Upper lobe of left lung (tissue), 6 donors: Measurements from ENCODE around the gene BCAS1. TPM values are rescaled to one million over a fixed set of nuclear protein-coding genes. Genes with fewer than 3 reads are reported as not detected.
A peak's percentile ranks its signal among the peaks of the same experiment; 100 is the strongest.

Experiments used
- ATAC-seq, 2 donors: fragments of 200-7000 bp; cut with Tn5 transposase; one replicate each; pipeline ENCODE4 v1.9.1; 2022; ENCODE audit warnings: mild to moderate bottlenecking in 2 of 2, moderate library complexity in 2 of 2; ENCODE audit not compliant: low FRiP score in 2 of 2
- DNase-seq, 2 donors: peaks; one replicate each; pipeline ENCODE4 v3.0.0-alpha.2; 2019 to 2020
- H3K27ac ChIP-seq, 4 donors: fragments of 200-600 bp; sonication (generic); one replicate each; pipeline ENCODE4 v1.5.1; 2016 to 2019
- H3K27me3 ChIP-seq, 4 donors: fragments of 200-600 bp; sonication (generic); one replicate each; pipeline ENCODE4 v1.5.1; 2017 to 2019
- H3K36me3 ChIP-seq, 4 donors: fragments of 200-600 bp; sonication (generic); one replicate each; pipeline ENCODE4 v1.5.1; 2016 to 2019
- H3K4me1 ChIP-seq, 4 donors: fragments of 200-600 bp; sonication (generic); one replicate each; pipeline ENCODE4 v1.5.1; 2018 to 2019
- H3K4me3 ChIP-seq, 4 donors: fragments of 200-600 bp; sonication (generic); one replicate each; pipeline ENCODE4 v1.5.1; 2017 to 2019; ENCODE audit warnings: mild to moderate bottlenecking in 2 of 4, moderate library complexity in 1 of 4
- H3K9me3 ChIP-seq, 4 donors: fragments of 200-600 bp; sonication (generic); one replicate each; pipeline ENCODE4 v1.5.1; 2018 to 2019
- EP300 ChIP-seq, 4 donors: sonication (generic); formaldehyde crosslinking; IDR thresholded peaks; one replicate each; pipeline ENCODE4 v1.5.1; 2017; ENCODE audit warnings: antibody characterized with exemption in 4 of 4, control low read depth in 2 of 4
- POLR2A ChIP-seq, 4 donors: fragments of 450-650 bp; IDR thresholded peaks; one replicate each; pipeline ENCODE4 v1.5.1; 2016 to 2017; ENCODE audit warnings: antibody characterized with exemption in 4 of 4, mild to moderate bottlenecking in 2 of 4
- POLR2AphosphoS5 ChIP-seq, 2 donors: sonication (generic); formaldehyde crosslinking; IDR thresholded peaks; one replicate each; pipeline ENCODE4 v1.5.1; 2017; ENCODE audit warnings: antibody characterized with exemption in 2 of 2
- WGBS, 2 donors: methylation state at CpG; one replicate each; pipeline ENCODE4 v1.1.5; 2017 to 2018; 5-methylcytosine and 5-hydroxymethylcytosine counted together
- total RNA-seq, 6 donors: library from RNA; depleted of rRNA in 4 of 6; stranded (reverse); fragments of >200 nt in 4 of 6; gene quantifications; one replicate each; pipeline versions ENCODE4 v1.1.0 to v1.2.1, GENCODE V29; 2016 to 2021
- TF ChIP-seq, protein P1 (sequence below), 6 experiments: fragments of 450-650 bp in 4 of 6; fragments of 200-600 bp in 2 of 6; sonication (generic) in 2 of 6; IDR thresholded peaks; one replicate each; pipeline ENCODE4 v1.5.1; 2016 to 2019; ENCODE audit warnings: antibody characterized with exemption in 6 of 6
- donor health status: DM: no; HTN: no; CAD: no; lungs with moderate emphysema.
- donor health status: DM: no; HTN: yes; CAD: no; lungs with severe emphysema.

The BCAS1 gene
- total RNA-seq, 6 donors from 2014 or later: 0.74 to 11.2 (median 1.3) TPM

DNA sequence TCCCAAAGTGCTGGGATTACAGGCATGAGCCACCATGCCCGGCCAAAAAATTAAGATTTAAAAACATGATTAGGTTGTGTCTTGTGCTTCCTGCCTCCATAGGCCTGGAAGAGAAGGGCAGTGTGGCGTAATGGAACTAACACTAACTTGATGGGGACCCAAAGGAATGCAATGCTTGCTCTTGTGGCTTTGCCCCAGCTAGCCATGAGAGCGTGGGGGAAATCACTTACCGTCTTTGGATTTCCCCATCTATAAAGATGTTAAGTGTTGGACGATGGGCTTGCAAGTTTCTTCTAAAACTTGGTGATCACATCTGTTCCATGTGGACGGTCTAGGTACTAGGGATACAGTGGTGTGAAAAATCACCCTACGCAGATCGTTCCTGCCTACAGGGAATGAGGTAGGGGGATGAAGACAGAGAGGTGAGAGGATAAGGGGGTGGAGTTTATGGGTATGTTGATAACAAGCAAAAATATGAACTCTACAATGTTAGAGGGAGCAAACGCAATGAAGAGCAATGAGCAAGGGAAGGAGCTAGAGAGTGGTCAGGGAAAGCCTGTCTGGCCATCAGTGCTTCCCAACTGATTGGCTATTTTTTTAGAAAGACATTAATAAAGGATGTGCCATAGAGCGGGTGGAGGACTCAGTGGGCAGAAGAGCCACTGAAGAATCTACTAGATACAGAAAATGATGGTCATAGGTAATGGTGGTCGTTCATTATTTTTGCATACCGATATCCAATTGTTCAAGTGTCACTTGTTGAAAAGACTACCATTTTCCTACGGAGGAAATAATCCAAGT lies 165.2 kb downstream of the BCAS1 start:
- Histone ChIP-seq H3K4me1 (peaks cover 2 to 22% (median 12%) of the 10 kb centered on the region in 4 donors), H3K27ac (peak overlapping the region in 1 of 4 donors; percentile 8), H3K27me3 (no peaks in the 10 kb centered on the region), H3K9me3 (no peaks in the 10 kb centered on the region), H3K36me3 (no peaks in the 10 kb centered on the region), H3K4me3 (no peak overlapping the region)
- TF ChIP-seq POLR2AphosphoS5 (IDR thresholded peaks at IDR 0.05) (no peak), EP300 (IDR thresholded peaks at IDR 0.05) (no peak), POLR2A (IDR thresholded peaks at IDR 0.05) (no peak)
- TF ChIP-seq, protein P1, sequence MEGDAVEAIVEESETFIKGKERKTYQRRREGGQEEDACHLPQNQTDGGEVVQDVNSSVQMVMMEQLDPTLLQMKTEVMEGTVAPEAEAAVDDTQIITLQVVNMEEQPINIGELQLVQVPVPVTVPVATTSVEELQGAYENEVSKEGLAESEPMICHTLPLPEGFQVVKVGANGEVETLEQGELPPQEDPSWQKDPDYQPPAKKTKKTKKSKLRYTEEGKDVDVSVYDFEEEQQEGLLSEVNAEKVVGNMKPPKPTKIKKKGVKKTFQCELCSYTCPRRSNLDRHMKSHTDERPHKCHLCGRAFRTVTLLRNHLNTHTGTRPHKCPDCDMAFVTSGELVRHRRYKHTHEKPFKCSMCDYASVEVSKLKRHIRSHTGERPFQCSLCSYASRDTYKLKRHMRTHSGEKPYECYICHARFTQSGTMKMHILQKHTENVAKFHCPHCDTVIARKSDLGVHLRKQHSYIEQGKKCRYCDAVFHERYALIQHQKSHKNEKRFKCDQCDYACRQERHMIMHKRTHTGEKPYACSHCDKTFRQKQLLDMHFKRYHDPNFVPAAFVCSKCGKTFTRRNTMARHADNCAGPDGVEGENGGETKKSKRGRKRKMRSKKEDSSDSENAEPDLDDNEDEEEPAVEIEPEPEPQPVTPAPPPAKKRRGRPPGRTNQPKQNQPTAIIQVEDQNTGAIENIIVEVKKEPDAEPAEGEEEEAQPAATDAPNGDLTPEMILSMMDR (IDR thresholded peaks at IDR 0.05): no peak
- ATAC-seq (no peak), DNase-seq (no peak)
- 90 to 95% methylated on average over 13 of the region's 13 CpGs for WGBS, 2 donors

DNA sequence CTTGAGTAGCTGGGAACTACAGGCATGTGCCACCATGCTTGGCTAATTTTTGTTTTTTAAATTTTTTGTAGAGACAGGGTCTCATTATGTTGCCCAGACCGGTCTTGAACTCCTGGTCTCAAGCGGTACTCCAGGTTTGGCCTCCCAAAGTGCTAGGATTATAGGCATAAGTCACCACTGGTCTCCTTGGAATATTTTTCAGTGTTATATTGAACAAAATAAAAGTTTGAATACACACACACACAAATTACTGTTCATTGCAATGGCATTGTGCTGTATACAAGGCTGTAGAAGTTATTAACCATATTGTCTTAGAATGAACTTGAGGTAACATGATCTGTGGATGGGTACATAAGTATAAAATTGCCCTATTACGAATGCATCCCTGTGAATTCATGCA lies 166.1 kb downstream of the BCAS1 start:
- peaks cover 12 to 32% (median 19%) of the 10 kb centered on the region in 4 donors for H3K4me1 ChIP-seq
- no peak for TF ChIP-seq POLR2AphosphoS5 (IDR thresholded peaks at IDR 0.05)
- TF ChIP-seq POLR2A (IDR thresholded peaks at IDR 0.05): no peak
- TF ChIP-seq EP300 (IDR thresholded peaks at IDR 0.05): no peak
- TF ChIP-seq, protein P1 (IDR thresholded peaks at IDR 0.05): no peak
- ATAC-seq: no peak
- WGBS, 2 donors: 90 to 94% methylated on average over 3 of the region's 3 CpGs
- H3K27ac ChIP-seq: peak overlapping the region in 1 of 4 donors; percentile 68
- H3K9me3 ChIP-seq: no peaks in the 10 kb centered on the region
- no peak overlapping the region for H3K4me3 ChIP-seq
- no peaks in the 10 kb centered on the region for H3K36me3 ChIP-seq
- no peak for DNase-seq
- no peaks in the 10 kb centered on the region for H3K27me3 ChIP-seq

DNA sequence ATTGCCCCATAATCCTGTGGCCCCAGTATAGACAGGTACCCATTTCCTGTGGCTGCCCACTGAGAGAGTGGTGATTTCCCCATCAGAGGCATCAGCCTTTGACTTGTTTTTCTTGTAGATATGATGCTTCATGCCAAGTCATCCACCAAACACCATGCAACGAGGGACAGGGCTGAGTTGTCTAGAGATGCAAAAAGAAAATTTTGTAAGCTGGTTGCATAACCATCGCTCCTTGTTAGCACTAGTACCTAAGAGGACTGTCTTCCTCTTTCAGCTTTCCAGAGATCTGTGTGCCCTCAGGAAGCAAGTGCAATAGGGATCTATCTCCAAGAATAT lies 166.8 kb downstream of the BCAS1 start:
- Histone ChIP-seq H3K4me1 (peaks cover 14 to 35% (median 19%) of the 10 kb centered on the region in 4 donors), H3K4me3 (no peak overlapping the region), H3K27ac (peak overlapping the region in 3 of 4 donors; percentile 43 to 68 (median 43)), H3K27me3 (no peaks in the 10 kb centered on the region), H3K36me3 (no peaks in the 10 kb centered on the region), H3K9me3 (no peaks in the 10 kb centered on the region)
- ATAC-seq: peak in 1 of 2 donors; percentile 23
- WGBS, 2 donors: 56 to 70% methylated on average over 2 of the region's 2 CpGs
- TF ChIP-seq POLR2AphosphoS5 (IDR thresholded peaks at IDR 0.05) (peak; percentile 19 to 32), EP300 (IDR thresholded peaks at IDR 0.05) (no peak)
- DNase-seq: peak in 1 of 2 donors; percentile 67

DNA sequence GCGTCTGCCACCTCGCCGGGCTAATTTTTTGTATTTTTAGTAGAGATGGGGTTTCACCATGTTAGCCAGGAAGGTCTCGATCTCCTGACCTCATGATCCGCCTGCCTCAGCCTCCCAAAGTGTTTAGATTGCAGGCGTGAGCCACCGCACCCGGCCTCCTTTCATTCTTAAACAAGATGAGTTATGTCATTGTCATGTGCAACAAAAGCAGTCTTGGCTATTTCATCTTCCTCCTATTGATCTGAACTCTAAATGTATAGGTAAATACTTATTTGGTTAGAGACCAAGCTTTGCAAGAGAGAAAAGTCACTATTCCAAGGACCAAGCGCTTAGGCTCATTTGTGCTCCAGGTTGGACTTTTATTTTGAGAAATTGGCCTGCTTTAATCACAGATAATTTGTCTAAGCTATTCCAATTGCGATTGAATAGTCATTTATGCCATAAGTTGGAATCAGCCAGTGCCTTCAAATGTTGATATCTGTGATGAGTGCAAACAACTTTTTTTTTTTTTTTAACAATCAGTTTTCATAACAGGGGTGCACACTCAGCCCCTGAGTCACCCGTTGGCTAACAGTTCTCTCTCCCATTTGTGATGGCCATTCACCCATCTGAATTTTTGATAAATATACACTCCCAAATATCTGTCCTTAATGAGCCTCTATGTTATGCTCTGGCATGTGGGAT lies 167.3 kb downstream of the BCAS1 start:
- ATAC-seq (no peak), DNase-seq (no peak)
- Histone ChIP-seq H3K4me1 (peaks cover 14 to 35% (median 21%) of the 10 kb centered on the region in 4 donors), H3K9me3 (no peaks in the 10 kb centered on the region), H3K36me3 (no peaks in the 10 kb centered on the region), H3K4me3 (no peak overlapping the region), H3K27ac (peak overlapping the region; percentile 8 to 68 (median 43)), H3K27me3 (no peaks in the 10 kb centered on the region)
- WGBS, 2 donors: 94 to 95% methylated on average over 11 of the region's 11 CpGs
- no peak for TF ChIP-seq EP300 (IDR thresholded peaks at IDR 0.05)

DNA sequence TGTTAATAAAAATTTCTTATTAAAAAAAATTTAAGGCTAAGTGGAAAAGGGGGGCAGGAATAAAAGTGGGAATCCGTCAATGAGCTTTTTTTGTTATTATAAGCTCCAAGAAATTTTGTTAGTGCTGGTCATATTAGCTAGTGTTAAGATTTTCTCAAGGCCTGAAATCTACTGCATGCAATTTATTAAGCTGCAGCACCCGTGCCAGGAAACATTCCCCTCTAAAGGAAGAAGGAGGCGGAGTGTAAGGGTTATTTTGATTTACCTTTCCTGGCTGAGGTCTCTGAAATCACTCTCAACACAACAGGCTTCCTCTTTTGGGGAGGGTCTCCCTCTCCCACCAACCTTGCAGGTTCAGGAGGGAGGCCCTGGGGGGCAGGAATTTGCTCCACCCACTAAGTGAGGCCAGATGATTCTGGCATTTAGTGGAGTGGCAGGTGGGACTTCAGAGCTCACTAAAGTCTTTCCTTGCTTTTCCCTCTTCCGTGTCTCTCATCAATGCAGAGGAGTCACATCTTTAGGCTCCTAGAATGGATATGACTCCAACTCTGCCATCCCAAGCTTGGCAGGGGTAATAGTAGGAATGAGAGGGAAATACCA lies 168.8 kb downstream of the BCAS1 start:
- H3K27ac ChIP-seq: peak overlapping the region in 1 of 4 donors; percentile 28
- 61 to 72% methylated on average over 4 of the region's 4 CpGs for WGBS, 2 donors
- peaks cover 14 to 35% (median 22%) of the 10 kb centered on the region in 4 donors for H3K4me1 ChIP-seq
- H3K4me3 ChIP-seq: no peak overlapping the region
- H3K27me3 ChIP-seq: no peaks in the 10 kb centered on the region
- H3K9me3 ChIP-seq: no peaks in the 10 kb centered on the region
- ATAC-seq (no peak), DNase-seq (no peak)
- no peaks in the 10 kb centered on the region for H3K36me3 ChIP-seq
- TF ChIP-seq, protein P1 (IDR thresholded peaks at IDR 0.05): no peak
- TF ChIP-seq EP300 (IDR thresholded peaks at IDR 0.05): no peak
- TF ChIP-seq POLR2AphosphoS5 (IDR thresholded peaks at IDR 0.05): no peak
- no peak for TF ChIP-seq POLR2A (IDR thresholded peaks at IDR 0.05)
